HepG2 (cell line): Measurements from ENCODE around the gene FBXO41. TPM values are rescaled to one million over a fixed set of nuclear protein-coding genes. Genes with fewer than 3 reads are reported as not detected.

Source experiments
- FUBP1 ChIP-seq: sonication (generic); formaldehyde crosslinking; IDR thresholded peaks from 2 replicates; pipeline ENCODE4 v1.5.1; 2020; ENCODE audit warnings: missing genetic modification reagents, mild to moderate bottlenecking, borderline replicate concordance
- HOXA7 ChIP-seq: sonication (generic); formaldehyde crosslinking; IDR thresholded peaks from 2 replicates; pipeline ENCODE4 v1.8.1; 2022; ENCODE audit warnings: mild to moderate bottlenecking, missing genetic modification reagents, moderate library complexity
- MAFG ChIP-seq: sonication (generic); formaldehyde crosslinking; IDR thresholded peaks from 2 replicates; pipeline ENCODE4 v1.5.1; 2020; ENCODE audit warnings: mild to moderate bottlenecking, missing genetic modification reagents
- MED13 ChIP-seq: sonication (generic); formaldehyde crosslinking; IDR thresholded peaks from 2 replicates; pipeline ENCODE4 v1.5.0; 2020; ENCODE audit warnings: missing genetic modification reagents
- POLR2A ChIP-seq, 2 experiments: IDR thresholded peaks; 2 replicates each; pipeline ENCODE4 v1.6.1; 2011; ENCODE audit warnings: low read depth in 2 of 2, low read length in 2 of 2, mild to moderate bottlenecking in 1 of 2, moderate library complexity in 1 of 2; ENCODE audit not compliant: insufficient read depth in 1 of 2
- RFXAP ChIP-seq: sonication (generic); formaldehyde crosslinking; IDR thresholded peaks from 2 replicates; pipeline ENCODE4 v1.4.0; 2020; ENCODE audit warnings: missing genetic modification reagents, borderline replicate concordance
- SPEN ChIP-seq: sonication (generic); formaldehyde crosslinking; IDR thresholded peaks from 2 replicates; pipeline ENCODE4 v1.5.1; 2020; ENCODE audit warnings: low read depth, mild to moderate bottlenecking, missing genetic modification reagents
- THRA ChIP-seq: sonication (generic); formaldehyde crosslinking; IDR thresholded peaks from 2 replicates; pipeline ENCODE4 v1.4.0; 2020; ENCODE audit warnings: missing genetic modification reagents, borderline replicate concordance
- YEATS2 ChIP-seq: sonication (generic); formaldehyde crosslinking; IDR thresholded peaks from 2 replicates; pipeline ENCODE4 v1.4.0; 2020; ENCODE audit warnings: missing genetic modification reagents, borderline replicate concordance
- ZBTB34 ChIP-seq: sonication (generic); formaldehyde crosslinking; IDR thresholded peaks from 2 replicates; pipeline ENCODE4 v1.8.0; 2022; ENCODE audit warnings: mild to moderate bottlenecking, missing genetic modification reagents
- ZGPAT ChIP-seq: IDR thresholded peaks from 2 replicates; pipeline ENCODE4 v1.6.1; 2016; ENCODE audit warnings: mild to moderate bottlenecking
- ZNF160 ChIP-seq: sonication (generic); formaldehyde crosslinking; IDR thresholded peaks from 2 replicates; pipeline ENCODE4 v1.8.0; 2022; ENCODE audit warnings: mild to moderate bottlenecking, inconsistent platforms, missing genetic modification reagents
- ZNF24 ChIP-seq: fragments of 450-650 bp; IDR thresholded peaks from 2 replicates; pipeline ENCODE4 v1.6.1; 2017; ENCODE audit warnings: antibody characterized with exemption, mild to moderate bottlenecking
- ZNF512B ChIP-seq: sonication (generic); formaldehyde crosslinking; IDR thresholded peaks from 2 replicates; pipeline ENCODE4 v1.5.1; 2020; ENCODE audit warnings: missing genetic modification reagents, mild to moderate bottlenecking, borderline replicate concordance
- ZNF589 ChIP-seq: sonication (generic); formaldehyde crosslinking; conservative IDR thresholded peaks from 2 replicates; pipeline ENCODE4 v1.8.0; 2022; ENCODE audit warnings: mild to moderate bottlenecking, moderate library complexity, missing genetic modification reagents
- ZNF776 ChIP-seq: sonication (generic); formaldehyde crosslinking; IDR thresholded peaks from 2 replicates; pipeline ENCODE4 v1.4.0; 2020; ENCODE audit warnings: mild to moderate bottlenecking, missing genetic modification reagents
- ZNF800 ChIP-seq: sonication (generic); formaldehyde crosslinking; IDR thresholded peaks from 2 replicates; pipeline ENCODE4 v1.4.0; 2020; ENCODE audit warnings: missing genetic modification reagents
- polyA plus RNA-seq, 8 experiments: library from polyadenylated mRNA; depleted of rRNA in 3 of 8; stranded (reverse) in 7 of 8; unstranded in 1 of 8; fragments of >200 nt; fragmentation: Illumina TruSeq in 4 of 8; extraction: Trizol in 4 of 8; gene quantifications; 2 replicates each; pipeline versions ENCODE4 v1.2.1 to v1.2.3, GENCODE V29; 2011 to 2016; ENCODE audit warnings: low read depth in 4 of 8, missing spikeins in 1 of 8, mixed read lengths in 1 of 8; ENCODE audit not compliant: insufficient read depth in 1 of 8
- total RNA-seq, 5 experiments: library from RNA; depleted of rRNA; stranded (reverse); fragments of >200 nt; fragmentation: Illumina TruSeq; extraction: Trizol; gene quantifications; 2 replicates each; pipeline ENCODE4 v1.2.3, GENCODE V29; 2016; ENCODE audit warnings: low read depth in 1 of 5

FBXO41 gene
- total and polyA plus RNA-seq, 2 of the 13 experiments (the other 11 are each of a cell fraction or from before 2014, with no cell fraction given) = 4.2 to 10.3 TPM

GRCh38 chr2:73233932-73234832, 50.1 kb downstream of the FBXO41 start, which contains the start of gene CCT7 (continued):
- TF ChIP-seq HOXA7 (CRISPR knock-in tag) (no peak), ZNF512B (CRISPR knock-in tag) (no peak), ZNF160 (no peak), ZBTB34 (CRISPR knock-in tag) (peak; percentile 88), ZNF776 (CRISPR knock-in tag) (peak; percentile 60; the same call in 1 of the 2 replicates), ZNF589 (CRISPR knock-in tag) (peak; percentile 86), YEATS2 (CRISPR knock-in tag) (peak; percentile 100), FUBP1 (no peak), ZGPAT (peak; percentile 93), THRA (peak; percentile 83), POLR2A (IDR thresholded peaks at IDR 0.05; ENCODE audit: insufficient read depth in 1 of 2, low read depth in 2 of 2, low read length in 2 of 2) (peak; percentile 97 to 98), RFXAP (CRISPR knock-in tag) (peak; percentile 91), SPEN (CRISPR knock-in tag) (peak; percentile 100), ZNF800 (CRISPR knock-in tag) (no peak; the same call in 1 of the 2 replicates), MED13 (peak; percentile 78; the same call in 1 of the 2 replicates), ZNF24 (peak; percentile 64; the same call in 1 of the 2 replicates), MAFG (CRISPR knock-in tag) (no peak)
